Activated CD4-positive, alpha-beta memory T cell treated with anti-CD3 and anti-CD28 coated beads, Interleukin-2, amount 10 ng/mL, durations not matched to agents 7 days and 5 days (primary cell): ENCODE results near the gene LGALS1. TPM values are rescaled to one million over a fixed set of nuclear protein-coding genes. Genes with fewer than 3 reads are reported as not detected.

Experiments
- CTCF ChIA-PET: fragments of 350-600 bp; sonication (Branson Sonifier 250); formaldehyde crosslinking; loops from one replicate; lab custom pipeline; 2021; ENCODE audit warnings: antibody characterized with exemption, inconsistent platforms; lab: Charles Lee
- POLR2A ChIA-PET: fragments of 350-600 bp; sonication (Branson Sonifier 250); formaldehyde crosslinking; loops from one replicate; lab custom pipeline; 2021; ENCODE audit warnings: antibody characterized with exemption; lab: Charles Lee
- DNase-seq: peaks from one replicate; pipeline ENCODE4 v3.0.0-alpha.2; 2020
- H3K27ac Mint-ChIP-seq: one replicate; pipeline ENCODE4 v1.8.0; 2021; ENCODE audit warnings: mild to moderate bottlenecking, mixed read lengths
- H3K27me3 Mint-ChIP-seq: one replicate; pipeline ENCODE4 v1.8.0; 2021; ENCODE audit warnings: mixed read lengths
- H3K36me3 Mint-ChIP-seq: one replicate; pipeline ENCODE4 v1.8.0; 2021; ENCODE audit warnings: low read depth, mixed read lengths
- H3K4me1 Mint-ChIP-seq: one replicate; pipeline ENCODE4 v1.8.0; 2021; ENCODE audit warnings: mixed read lengths
- H3K4me3 Mint-ChIP-seq: one replicate; pipeline ENCODE4 v1.8.0; 2021; ENCODE audit warnings: mild to moderate bottlenecking, mixed read lengths
- H3K9me3 Mint-ChIP-seq: one replicate; pipeline ENCODE4 v1.8.0; 2021; ENCODE audit warnings: mixed read lengths
- total RNA-seq, 2 experiments: library from RNA; stranded (reverse); gene quantifications; one replicate each; pipeline ENCODE4 v1.2.3, GENCODE V29; 2021

Gene LGALS1
- total RNA-seq, 2 experiments from 2014 or later, result 2,209 to 2,240 TPM

GRCh38 chr22:37696657-37697537 is 21.5 kb downstream of the LGALS1 start, which contains the start of gene TRIOBP:
TSS of gene TRIOBP (plus strand) at chr22:37697048. CDS start at chr22:37701366, 4,318 bp downstream.
- Mint-ChIP-seq H3K36me3 (peaks cover 12% of the 10 kb centered on the region), H3K27me3 (no peaks in the 10 kb centered on the region), H3K4me1 (peaks cover 11% of the 10 kb centered on the region), H3K4me3 (peak within 1 kb of the TSS; percentile 50), H3K9me3 (no peaks in the 10 kb centered on the region), H3K27ac (no peak within 1 kb of the TSS)
- ChIA-PET CTCF (interaction anchor here (0.9 to 2.0 kb wide), 4 partner anchors 15 to 54 kb away, joined by 3 to 10 read pairs (median 6); partner anchors contain the start of gene PDXP), POLR2A (interaction anchor here (3.8 kb wide), 1 partner anchor 11 kb away, joined by 17 read pairs; the partner anchor contains the start of gene NOL12)
- DNase-seq, result peak; percentile 87

- CTCF ChIA-PET, result interaction anchor here (1.1 kb wide), 1 partner anchor 54 kb away, joined by 6 read pairs; no protein-coding TSS in a partner anchor
- POLR2A ChIA-PET, result interaction anchor here (3.8 kb wide), 1 partner anchor 11 kb away, joined by 17 read pairs; the partner anchor contains the start of gene NOL12
- Mint-ChIP-seq H3K27me3 (no peaks in the 10 kb centered on the region), H3K36me3 (peaks cover 9% of the 10 kb centered on the region), H3K9me3 (no peaks in the 10 kb centered on the region), H3K27ac (no peak overlapping the region), H3K4me3 (no peak overlapping the region), H3K4me1 (peaks cover 11% of the 10 kb centered on the region)
- no peak for DNase-seq
Observed at GRCh38 chr22:37697538-37697835, 22.1 kb downstream of the LGALS1 start.

- ChIA-PET POLR2A (no interaction called here), CTCF (no interaction called here)
- Mint-ChIP-seq H3K27me3 (no peaks in the 10 kb centered on the region), H3K36me3 (no peaks in the 10 kb centered on the region), H3K27ac (no peak overlapping the region), H3K4me3 (no peak overlapping the region), H3K9me3 (no peaks in the 10 kb centered on the region), H3K4me1 (peaks cover 7% of the 10 kb centered on the region)
- DNase-seq, result no peak
Observed at GRCh38 chr22:37701141-37701786, 25.8 kb downstream of the LGALS1 start.

GRCh38 chr22:37703906-37704305 is 28.5 kb downstream of the LGALS1 start:
- ChIA-PET POLR2A (no interaction called here), CTCF (no interaction called here)
- no peaks in the 10 kb centered on the region for H3K9me3 Mint-ChIP-seq
- H3K4me1 Mint-ChIP-seq, result no peaks in the 10 kb centered on the region
- no peak overlapping the region for H3K27ac Mint-ChIP-seq
- H3K36me3 Mint-ChIP-seq, result no peaks in the 10 kb centered on the region
- no peak for DNase-seq
- no peak overlapping the region for H3K4me3 Mint-ChIP-seq
- H3K27me3 Mint-ChIP-seq, result no peaks in the 10 kb centered on the region

GRCh38 chr22:37704645-37705044 is 29.2 kb downstream of the LGALS1 start:
- Mint-ChIP-seq H3K27me3 (no peaks in the 10 kb centered on the region), H3K9me3 (no peaks in the 10 kb centered on the region), H3K36me3 (no peaks in the 10 kb centered on the region), H3K27ac (no peak overlapping the region), H3K4me1 (no peaks in the 10 kb centered on the region), H3K4me3 (no peak overlapping the region)
- CTCF ChIA-PET, result no interaction called here
- no peak for DNase-seq
- POLR2A ChIA-PET, result no interaction called here

GRCh38 chr22:37705205-37705604 is 29.8 kb downstream of the LGALS1 start:
- H3K4me3 Mint-ChIP-seq, result no peak overlapping the region
- H3K27me3 Mint-ChIP-seq, result no peaks in the 10 kb centered on the region
- H3K36me3 Mint-ChIP-seq, result no peaks in the 10 kb centered on the region
- CTCF ChIA-PET, result no interaction called here
- no peaks in the 10 kb centered on the region for H3K4me1 Mint-ChIP-seq
- no peak overlapping the region for H3K27ac Mint-ChIP-seq
- no peaks in the 10 kb centered on the region for H3K9me3 Mint-ChIP-seq
- DNase-seq, result no peak
- POLR2A ChIA-PET, result no interaction called here

- H3K36me3 Mint-ChIP-seq, result no peaks in the 10 kb centered on the region
- H3K27ac Mint-ChIP-seq, result no peak overlapping the region
- ChIA-PET CTCF (no interaction called here), POLR2A (no interaction called here)
- no peaks in the 10 kb centered on the region for H3K4me1 Mint-ChIP-seq
- no peak overlapping the region for H3K4me3 Mint-ChIP-seq
- no peaks in the 10 kb centered on the region for H3K9me3 Mint-ChIP-seq
- DNase-seq, result no peak
- no peaks in the 10 kb centered on the region for H3K27me3 Mint-ChIP-seq
Observed at GRCh38 chr22:37708580-37709444, 33.4 kb downstream of the LGALS1 start.

- H3K4me1 Mint-ChIP-seq, result no peaks in the 10 kb centered on the region
- no peaks in the 10 kb centered on the region for H3K9me3 Mint-ChIP-seq
- no peaks in the 10 kb centered on the region for H3K27me3 Mint-ChIP-seq
- CTCF ChIA-PET, result no interaction called here
- POLR2A ChIA-PET, result no interaction called here
- DNase-seq, result no peak
- no peak overlapping the region for H3K4me3 Mint-ChIP-seq
- H3K27ac Mint-ChIP-seq, result no peak overlapping the region
- no peaks in the 10 kb centered on the region for H3K36me3 Mint-ChIP-seq
Observed at GRCh38 chr22:37709445-37709765, 34.0 kb downstream of the LGALS1 start.

GRCh38 chr22:37710675-37711074 is 35.2 kb downstream of the LGALS1 start:
- POLR2A ChIA-PET, result no interaction called here
- Mint-ChIP-seq H3K4me3 (no peak overlapping the region), H3K4me1 (no peaks in the 10 kb centered on the region), H3K27ac (no peak overlapping the region), H3K27me3 (no peaks in the 10 kb centered on the region), H3K9me3 (no peaks in the 10 kb centered on the region), H3K36me3 (no peaks in the 10 kb centered on the region)
- DNase-seq, result no peak
- CTCF ChIA-PET, result interaction anchor here (0.5 to 2.1 kb wide), 2 partner anchors 68 to 118 kb away, joined by 4 to 6 read pairs; no protein-coding TSS in a partner anchor

GRCh38 chr22:37711490-37711889 is 36.1 kb downstream of the LGALS1 start:
- H3K27me3 Mint-ChIP-seq, result no peaks in the 10 kb centered on the region
- no peak overlapping the region for H3K27ac Mint-ChIP-seq
- CTCF ChIA-PET, result interaction anchor here (2.1 kb wide), 1 partner anchor 69 kb away, joined by 6 read pairs; no protein-coding TSS in a partner anchor
- DNase-seq, result no peak
- H3K36me3 Mint-ChIP-seq, result no peaks in the 10 kb centered on the region
- POLR2A ChIA-PET, result no interaction called here
- no peaks in the 10 kb centered on the region for H3K4me1 Mint-ChIP-seq
- H3K4me3 Mint-ChIP-seq, result no peak overlapping the region
- no peaks in the 10 kb centered on the region for H3K9me3 Mint-ChIP-seq

- Mint-ChIP-seq H3K27ac (no peak overlapping the region), H3K4me3 (no peak overlapping the region), H3K4me1 (no peaks in the 10 kb centered on the region), H3K36me3 (no peaks in the 10 kb centered on the region), H3K9me3 (no peaks in the 10 kb centered on the region), H3K27me3 (no peaks in the 10 kb centered on the region)
- no peak for DNase-seq
- CTCF ChIA-PET, result no interaction called here
- POLR2A ChIA-PET, result no interaction called here
Observed at GRCh38 chr22:37713761-37714160, 38.3 kb downstream of the LGALS1 start.

- no peak overlapping the region for H3K4me3 Mint-ChIP-seq
- H3K9me3 Mint-ChIP-seq, result no peaks in the 10 kb centered on the region
- no peaks in the 10 kb centered on the region for H3K36me3 Mint-ChIP-seq
- no peaks in the 10 kb centered on the region for H3K4me1 Mint-ChIP-seq
- CTCF ChIA-PET, result no interaction called here
- POLR2A ChIA-PET, result interaction anchor here (0.6 kb wide), 1 partner anchor 99 kb away, joined by 3 read pairs; no protein-coding TSS in a partner anchor
- H3K27ac Mint-ChIP-seq, result no peak overlapping the region
- no peaks in the 10 kb centered on the region for H3K27me3 Mint-ChIP-seq
- no peak for DNase-seq
Observed at GRCh38 chr22:37714634-37715033, 39.2 kb downstream of the LGALS1 start.

- ChIA-PET POLR2A (no interaction called here), CTCF (no interaction called here)
- no peaks in the 10 kb centered on the region for H3K4me1 Mint-ChIP-seq
- no peaks in the 10 kb centered on the region for H3K36me3 Mint-ChIP-seq
- no peaks in the 10 kb centered on the region for H3K27me3 Mint-ChIP-seq
- H3K27ac Mint-ChIP-seq, result no peak overlapping the region
- H3K9me3 Mint-ChIP-seq, result no peaks in the 10 kb centered on the region
- no peak overlapping the region for H3K4me3 Mint-ChIP-seq
- DNase-seq, result no peak
Observed at GRCh38 chr22:37715760-37716159, 40.3 kb downstream of the LGALS1 start.
